ENCODE measurements around the gene OR2L3. TPM values are rescaled to one million over a fixed set of nuclear protein-coding genes. Genes with fewer than 3 reads are reported as not detected.

Gene OR2L3, protein sequence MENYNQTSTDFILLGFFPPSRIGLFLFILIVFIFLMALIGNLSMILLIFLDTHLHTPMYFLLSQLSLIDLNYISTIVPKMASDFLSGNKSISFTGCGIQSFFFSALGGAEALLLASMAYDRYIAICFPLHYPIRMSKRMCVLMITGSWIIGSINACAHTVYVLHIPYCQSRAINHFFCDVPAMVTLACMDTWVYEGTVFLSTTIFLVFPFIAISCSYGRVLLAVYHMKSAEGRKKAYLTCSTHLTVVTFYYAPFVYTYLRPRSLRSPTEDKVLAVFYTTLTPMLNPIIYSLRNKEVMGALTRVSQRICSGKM
- total RNA-seq (not detected), polyA plus RNA-seq (not detected)
- long read RNA-seq, donor 1, result 0 reads
- long read RNA-seq, donor 2, result 0 reads
- long read RNA-seq, donor 3, result 0 reads
- long read RNA-seq, donor 4, result 0 reads
- long read RNA-seq, donor 5, result 0 reads
- long read RNA-seq, donor 6, result 0 reads
- long read RNA-seq, donor 7, result 0 reads
- long read RNA-seq, donor 8, result 0 reads
- long read RNA-seq, donor 9, result 0 reads
- long read RNA-seq, donor 10, result 0 reads

DNA sequence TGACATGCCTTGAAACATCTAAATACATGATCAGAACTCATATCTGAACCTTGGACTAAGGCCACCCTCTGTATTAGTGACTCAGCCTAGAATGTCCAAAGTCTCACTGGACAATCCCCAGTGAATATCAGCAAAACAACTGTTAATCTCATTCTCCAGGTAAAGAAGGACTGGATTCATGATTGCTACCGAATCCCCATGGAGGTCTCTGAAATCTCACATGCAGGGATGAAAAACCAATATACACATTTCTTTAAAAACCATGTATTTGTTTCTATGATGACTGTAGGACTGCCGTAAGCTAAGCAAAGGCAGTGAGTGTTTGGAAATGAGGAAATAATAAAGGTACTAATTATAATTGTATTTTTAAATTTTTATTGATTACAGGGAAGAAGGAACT, at the start of gene OR2L3:
Gene OR2L3, plus strand, starts transcription at position 301 of the 400 bp plus-strand sequence. CDS start 13,846 bp downstream, outside the sequence.
- WGBS, result 87% methylated on average over 2 of the region's 2 CpGs
- H3K27me3 ChIP-seq (ENCODE audit: control insufficient read depth in 2 of 2, insufficient read depth in 1 of 2, low read length in 1 of 2), result no peaks in the 10 kb centered on the region
- H3K27ac ChIP-seq (ENCODE audit: low read depth in 1 of 2, low read length in 1 of 2), result no peak within 1 kb of the TSS
- H3K9me3 ChIP-seq (ENCODE audit: control insufficient read depth in 2 of 2, insufficient read depth in 1 of 2, low read length in 1 of 2), result peaks cover 0 to 5% of the 10 kb centered on the region in 2 donors
- H3K4me3 ChIP-seq (ENCODE audit: low read length in 2 of 2), result no peak within 1 kb of the TSS
- H3K4me1 ChIP-seq (ENCODE audit: control insufficient read depth in 2 of 2, insufficient read depth in 2 of 2, low read length in 2 of 2), result no peaks in the 10 kb centered on the region
- no peak for DNase-seq (ENCODE audit: low read depth in 6 of 9, low spot score in 9 of 9)
- H3K36me3 ChIP-seq (ENCODE audit: control insufficient read depth in 2 of 2, insufficient read depth in 2 of 2, low read length in 1 of 2), result no peaks in the 10 kb centered on the region

DNA sequence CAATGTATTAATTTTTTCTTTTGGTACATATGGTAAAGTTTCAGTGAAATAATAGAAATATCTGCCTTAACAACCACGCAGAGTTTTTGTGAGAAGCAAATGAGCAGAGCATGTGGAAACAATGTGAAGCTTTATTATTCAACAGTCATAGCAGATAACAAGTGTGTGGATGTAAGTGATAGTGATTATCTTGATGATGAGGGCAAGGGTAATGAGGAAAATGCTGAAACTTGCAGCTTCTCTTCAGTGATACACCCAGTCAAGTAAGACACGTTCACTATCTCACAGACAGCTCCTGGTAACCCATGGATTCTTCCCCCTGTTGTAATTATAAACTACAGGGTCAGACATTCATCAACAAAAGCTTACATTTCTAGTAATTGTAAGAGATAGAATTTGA, 47.8 kb upstream of the OR2L3 start:
- no peak for DNase-seq (ENCODE audit: low read depth in 6 of 9, low spot score in 9 of 9)
- 85% methylated on average over 2 of the region's 2 CpGs for WGBS
- Histone ChIP-seq H3K27ac (ENCODE audit: low read depth in 1 of 2, low read length in 1 of 2) (no peak overlapping the region), H3K36me3 (ENCODE audit: control insufficient read depth in 2 of 2, insufficient read depth in 2 of 2, low read length in 1 of 2) (no peaks in the 10 kb centered on the region), H3K4me3 (ENCODE audit: low read length in 2 of 2) (no peak overlapping the region), H3K4me1 (ENCODE audit: control insufficient read depth in 2 of 2, insufficient read depth in 2 of 2, low read length in 2 of 2) (no peaks in the 10 kb centered on the region), H3K27me3 (ENCODE audit: control insufficient read depth in 2 of 2, insufficient read depth in 1 of 2, low read length in 1 of 2) (no peaks in the 10 kb centered on the region), H3K9me3 (ENCODE audit: control insufficient read depth in 2 of 2, insufficient read depth in 1 of 2, low read length in 1 of 2) (no peaks in the 10 kb centered on the region)

DNA sequence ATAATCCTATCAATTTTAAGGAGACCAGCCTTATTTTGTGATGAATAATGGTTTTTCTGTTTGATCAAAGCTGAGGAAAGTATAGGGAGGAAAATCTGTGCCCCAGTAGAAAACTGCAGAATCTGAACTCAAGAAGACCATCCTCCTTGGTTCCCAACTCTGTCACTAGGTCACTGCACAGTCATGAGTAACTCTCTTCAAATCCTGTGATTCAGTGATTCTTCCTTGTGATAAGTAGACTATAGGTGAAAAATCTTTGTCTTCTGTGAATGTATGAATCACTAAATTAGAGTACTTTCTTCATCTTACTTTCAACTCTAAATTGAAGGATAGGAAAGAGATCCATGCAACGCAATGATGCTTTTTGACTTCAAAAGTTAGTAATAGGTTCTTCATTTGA, 46.5 kb upstream of the OR2L3 start:
- no peak overlapping the region for H3K27ac ChIP-seq (ENCODE audit: low read depth in 1 of 2, low read length in 1 of 2)
- no peak for DNase-seq (ENCODE audit: low read depth in 6 of 9, low spot score in 9 of 9)
- H3K36me3 ChIP-seq (ENCODE audit: control insufficient read depth in 2 of 2, insufficient read depth in 2 of 2, low read length in 1 of 2), result no peaks in the 10 kb centered on the region
- H3K4me3 ChIP-seq (ENCODE audit: low read length in 2 of 2), result no peak overlapping the region
- H3K4me1 ChIP-seq (ENCODE audit: control insufficient read depth in 2 of 2, insufficient read depth in 2 of 2, low read length in 2 of 2), result no peaks in the 10 kb centered on the region
- H3K27me3 ChIP-seq (ENCODE audit: control insufficient read depth in 2 of 2, insufficient read depth in 1 of 2, low read length in 1 of 2), result no peaks in the 10 kb centered on the region
- H3K9me3 ChIP-seq (ENCODE audit: control insufficient read depth in 2 of 2, insufficient read depth in 1 of 2, low read length in 1 of 2), result no peaks in the 10 kb centered on the region
- 99% methylated on average over 1 of the region's 1 CpG for WGBS

DNA sequence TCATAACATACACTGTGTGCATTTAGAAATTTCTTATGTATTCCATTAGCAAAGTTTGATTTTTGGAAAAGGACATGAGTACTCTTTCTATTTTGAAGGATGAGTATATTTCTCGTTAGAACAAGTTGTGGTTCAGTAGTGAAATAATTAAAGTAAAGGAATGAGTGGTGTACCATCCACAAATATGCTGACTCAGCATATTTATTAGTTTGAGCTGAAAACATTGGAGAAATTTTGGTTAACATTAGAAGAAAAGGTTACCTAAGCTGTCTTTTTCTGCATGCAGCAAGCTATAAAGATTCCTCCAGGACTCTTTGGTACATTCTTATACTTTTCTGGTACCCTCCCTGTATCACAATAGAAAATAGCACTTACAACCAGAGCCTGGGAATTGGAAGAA, 38.9 kb upstream of the OR2L3 start:
- Histone ChIP-seq H3K4me1 (ENCODE audit: control insufficient read depth in 2 of 2, insufficient read depth in 2 of 2, low read length in 2 of 2) (no peaks in the 10 kb centered on the region), H3K27me3 (ENCODE audit: control insufficient read depth in 2 of 2, insufficient read depth in 1 of 2, low read length in 1 of 2) (no peaks in the 10 kb centered on the region), H3K9me3 (ENCODE audit: control insufficient read depth in 2 of 2, insufficient read depth in 1 of 2, low read length in 1 of 2) (no peaks in the 10 kb centered on the region), H3K36me3 (ENCODE audit: control insufficient read depth in 2 of 2, insufficient read depth in 2 of 2, low read length in 1 of 2) (no peaks in the 10 kb centered on the region), H3K27ac (ENCODE audit: low read depth in 1 of 2, low read length in 1 of 2) (no peak overlapping the region), H3K4me3 (ENCODE audit: low read length in 2 of 2) (no peak overlapping the region)
- no peak for DNase-seq (ENCODE audit: low read depth in 6 of 9, low spot score in 9 of 9)
- WGBS, result 88% methylated on average over 1 of the region's 1 CpG

DNA sequence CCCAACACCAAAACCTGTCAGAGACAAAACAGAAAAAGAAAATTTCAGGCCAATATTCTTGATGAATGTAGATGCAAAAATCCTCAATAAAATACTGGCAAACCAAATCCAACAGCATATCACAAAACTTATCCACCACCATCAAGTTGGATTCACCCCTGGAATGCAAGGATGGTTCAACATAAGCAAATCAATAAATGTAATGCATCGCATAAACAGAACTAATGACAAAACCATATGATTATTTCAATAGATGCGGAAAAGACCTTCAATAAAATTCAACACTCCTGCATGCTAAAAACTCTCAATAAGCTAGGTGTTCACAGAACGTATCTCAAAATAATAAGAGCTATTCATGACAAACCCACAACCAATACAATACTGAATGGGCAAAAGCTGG, 37.0 kb upstream of the OR2L3 start:
- no peak overlapping the region for H3K27ac ChIP-seq (ENCODE audit: low read depth in 1 of 2, low read length in 1 of 2)
- no peaks in the 10 kb centered on the region for H3K9me3 ChIP-seq (ENCODE audit: control insufficient read depth in 2 of 2, insufficient read depth in 1 of 2, low read length in 1 of 2)
- H3K36me3 ChIP-seq (ENCODE audit: control insufficient read depth in 2 of 2, insufficient read depth in 2 of 2, low read length in 1 of 2), result no peaks in the 10 kb centered on the region
- no peak for DNase-seq (ENCODE audit: low read depth in 6 of 9, low spot score in 9 of 9)
- H3K4me3 ChIP-seq (ENCODE audit: low read length in 2 of 2), result no peak overlapping the region
- H3K4me1 ChIP-seq (ENCODE audit: control insufficient read depth in 2 of 2, insufficient read depth in 2 of 2, low read length in 2 of 2), result no peaks in the 10 kb centered on the region
- 96% methylated on average over 3 of the region's 3 CpGs for WGBS
- H3K27me3 ChIP-seq (ENCODE audit: control insufficient read depth in 2 of 2, insufficient read depth in 1 of 2, low read length in 1 of 2), result no peaks in the 10 kb centered on the region

DNA sequence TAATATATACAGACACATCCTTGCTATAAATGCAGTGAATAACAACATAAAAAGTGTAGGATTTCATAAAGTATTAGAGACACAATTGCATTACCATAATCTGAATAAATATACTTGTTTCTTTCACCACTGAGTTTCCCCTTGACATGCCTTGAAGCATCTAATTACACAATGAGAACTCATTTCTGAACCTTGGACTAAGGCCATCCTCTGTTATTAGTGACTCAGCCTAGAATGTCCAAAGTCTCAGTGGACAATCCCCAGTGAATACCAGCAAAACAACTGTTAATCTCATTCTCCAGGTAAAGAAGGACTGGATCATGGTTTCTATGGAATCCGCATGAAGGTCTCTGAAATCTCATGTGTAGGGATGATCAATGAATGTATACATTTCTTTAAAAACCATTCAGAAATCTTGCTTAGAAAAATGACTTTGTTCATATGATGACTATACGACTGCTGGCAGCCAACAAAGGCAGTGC, 33.4 kb upstream of the OR2L3 start, which contains the start of gene OR2L5:
Gene OR2L5, plus strand, starts transcription at position 432 of the 482 bp plus-strand sequence. CDS start 8,288 bp downstream, outside the sequence.
- 98% methylated on average over 2 of the region's 2 CpGs for WGBS
- Histone ChIP-seq H3K4me1 (ENCODE audit: control insufficient read depth in 2 of 2, insufficient read depth in 2 of 2, low read length in 2 of 2) (no peaks in the 10 kb centered on the region), H3K27me3 (ENCODE audit: control insufficient read depth in 2 of 2, insufficient read depth in 1 of 2, low read length in 1 of 2) (no peaks in the 10 kb centered on the region)

DNA sequence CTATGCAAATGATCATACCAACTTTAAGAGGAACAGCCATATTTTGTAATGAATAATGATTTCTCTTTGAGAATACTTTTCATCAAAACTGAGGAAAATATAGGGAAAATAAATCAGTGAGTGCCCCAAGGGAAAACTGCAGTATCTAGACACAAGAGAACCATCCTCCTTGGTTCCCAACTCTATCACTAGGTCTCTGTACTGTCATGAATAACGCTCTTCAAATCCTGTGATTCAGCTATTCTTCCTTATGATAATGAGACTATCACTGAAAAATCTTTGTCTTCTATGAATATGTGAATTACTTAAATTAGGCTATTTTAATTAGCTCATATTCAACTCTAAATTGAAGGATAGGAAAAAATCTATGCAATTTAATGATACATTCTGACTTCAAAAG, 30.8 kb upstream of the OR2L3 start:
- H3K27ac ChIP-seq (ENCODE audit: low read depth in 1 of 2, low read length in 1 of 2), result no peak overlapping the region
- no peak for DNase-seq (ENCODE audit: low read depth in 6 of 9, low spot score in 9 of 9)
- no peaks in the 10 kb centered on the region for H3K36me3 ChIP-seq (ENCODE audit: control insufficient read depth in 2 of 2, insufficient read depth in 2 of 2, low read length in 1 of 2)
- H3K4me1 ChIP-seq (ENCODE audit: control insufficient read depth in 2 of 2, insufficient read depth in 2 of 2, low read length in 2 of 2), result no peaks in the 10 kb centered on the region
- WGBS, result 95% methylated on average over 1 of the region's 1 CpG
- H3K4me3 ChIP-seq (ENCODE audit: low read length in 2 of 2), result no peak overlapping the region
- no peaks in the 10 kb centered on the region for H3K27me3 ChIP-seq (ENCODE audit: control insufficient read depth in 2 of 2, insufficient read depth in 1 of 2, low read length in 1 of 2)
- no peaks in the 10 kb centered on the region for H3K9me3 ChIP-seq (ENCODE audit: control insufficient read depth in 2 of 2, insufficient read depth in 1 of 2, low read length in 1 of 2)

More for the DNA sequence above, 33.4 kb upstream of the OR2L3 start, which contains the start of gene OR2L5:
- H3K27ac ChIP-seq (ENCODE audit: low read depth in 1 of 2, low read length in 1 of 2), result no peak within 1 kb of the TSS
- H3K4me3 ChIP-seq (ENCODE audit: low read length in 2 of 2), result no peak within 1 kb of the TSS
- no peak for DNase-seq (ENCODE audit: low read depth in 6 of 9, low spot score in 9 of 9)
- H3K36me3 ChIP-seq (ENCODE audit: control insufficient read depth in 2 of 2, insufficient read depth in 2 of 2, low read length in 1 of 2), result no peaks in the 10 kb centered on the region
- H3K9me3 ChIP-seq (ENCODE audit: control insufficient read depth in 2 of 2, insufficient read depth in 1 of 2, low read length in 1 of 2), result no peaks in the 10 kb centered on the region

DNA sequence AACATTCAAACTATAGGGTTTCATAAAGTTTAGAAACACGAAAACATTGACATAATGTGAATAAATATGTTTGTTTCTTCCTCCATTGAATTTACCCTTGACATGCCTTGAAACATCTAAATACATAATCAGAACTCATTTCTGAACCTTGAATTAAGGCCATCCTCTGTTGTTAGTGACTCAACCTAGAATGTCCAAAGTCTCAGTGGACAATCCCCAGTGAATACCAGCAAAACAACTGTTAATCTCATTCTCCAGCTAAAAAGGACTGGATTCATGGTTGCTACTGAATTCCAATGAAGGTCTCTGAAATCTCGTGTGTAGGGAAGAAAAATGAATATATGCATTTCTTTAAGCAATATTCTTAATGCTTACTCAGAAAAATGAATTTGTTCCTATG, 16.9 kb upstream of the OR2L3 start, which contains the start of gene OR2L2:
Gene OR2L2, plus strand, starts transcription at position 301 of the 400 bp plus-strand sequence. CDS start 8,198 bp downstream, outside the sequence.
- H3K27me3 ChIP-seq (ENCODE audit: control insufficient read depth in 2 of 2, insufficient read depth in 1 of 2, low read length in 1 of 2), result no peaks in the 10 kb centered on the region

DNA sequence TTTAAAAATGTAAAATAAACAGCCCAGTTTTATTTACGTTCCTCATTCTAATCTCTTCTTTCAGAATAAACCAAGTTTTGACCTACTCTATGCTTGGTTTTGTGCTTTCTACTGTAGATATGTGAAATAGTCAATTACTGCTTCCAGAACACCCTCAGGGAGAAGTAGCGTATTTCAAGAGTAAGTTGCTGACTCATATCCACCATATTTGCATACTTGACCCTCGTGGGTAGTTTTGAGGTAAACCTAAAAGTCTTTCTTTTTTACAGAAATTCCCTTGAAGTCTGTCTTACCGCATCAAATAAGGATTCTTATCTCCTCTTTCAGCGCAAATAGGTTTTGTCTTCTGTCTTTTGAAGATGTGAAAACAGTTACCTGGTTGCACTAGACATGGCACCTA, 1.4 kb upstream of the OR2L3 start:
- Histone ChIP-seq H3K36me3 (ENCODE audit: control insufficient read depth in 2 of 2, insufficient read depth in 2 of 2, low read length in 1 of 2) (no peaks in the 10 kb centered on the region), H3K4me1 (ENCODE audit: control insufficient read depth in 2 of 2, insufficient read depth in 2 of 2, low read length in 2 of 2) (no peaks in the 10 kb centered on the region), H3K9me3 (ENCODE audit: control insufficient read depth in 2 of 2, insufficient read depth in 1 of 2, low read length in 1 of 2) (peaks cover 0 to 5% of the 10 kb centered on the region in 2 donors), H3K27ac (ENCODE audit: low read depth in 1 of 2, low read length in 1 of 2) (no peak overlapping the region), H3K4me3 (ENCODE audit: low read length in 2 of 2) (no peak overlapping the region), H3K27me3 (ENCODE audit: control insufficient read depth in 2 of 2, insufficient read depth in 1 of 2, low read length in 1 of 2) (no peaks in the 10 kb centered on the region)
- DNase-seq (ENCODE audit: low read depth in 6 of 9, low spot score in 9 of 9), result no peak
- 62% methylated on average over 5 of the region's 5 CpGs for WGBS

More for the DNA sequence above, 16.9 kb upstream of the OR2L3 start, which contains the start of gene OR2L2:
- no peaks in the 10 kb centered on the region for H3K4me1 ChIP-seq (ENCODE audit: control insufficient read depth in 2 of 2, insufficient read depth in 2 of 2, low read length in 2 of 2)
- no peak for DNase-seq (ENCODE audit: low read depth in 6 of 9, low spot score in 9 of 9)
- no peak within 1 kb of the TSS for H3K4me3 ChIP-seq (ENCODE audit: low read length in 2 of 2)
- H3K9me3 ChIP-seq (ENCODE audit: control insufficient read depth in 2 of 2, insufficient read depth in 1 of 2, low read length in 1 of 2), result peaks cover 0 to 3% of the 10 kb centered on the region in 2 donors
- 61% methylated on average over 2 of the region's 2 CpGs for WGBS
- no peak within 1 kb of the TSS for H3K27ac ChIP-seq (ENCODE audit: low read depth in 1 of 2, low read length in 1 of 2)
- no peaks in the 10 kb centered on the region for H3K36me3 ChIP-seq (ENCODE audit: control insufficient read depth in 2 of 2, insufficient read depth in 2 of 2, low read length in 1 of 2)

All from thymus (tissue), 14 donors.